SJCRH30 (cell line): ENCODE data around the gene PRKCE. TPM values are rescaled to one million over a fixed set of nuclear protein-coding genes. Genes with fewer than 3 reads are reported as not detected.
"Not testable (repeated sequence)": the region's sequence is repeated elsewhere in the genome, so short reads cannot be mapped to it uniquely, and the experiment has no call there.

Experiments used
- DNase-seq, 2 experiments: peaks; one replicate each; pipeline ENCODE4 v3.0.0-alpha.2; 2015 to 2020
- H3K27ac ChIP-seq: fragments of 250-450 bp; sonication (Bioruptor Pico); 2 replicates; pipeline ENCODE4 v1.5.1; 2020; ENCODE audit warnings: mild to moderate bottlenecking, moderate library complexity
- H3K27me3 ChIP-seq: fragments of 250-450 bp; sonication (Bioruptor Pico); 2 replicates; pipeline ENCODE4 v1.5.1; 2020; ENCODE audit warnings: mild to moderate bottlenecking, moderate library complexity
- H3K36me3 ChIP-seq: fragments of 250-450 bp; sonication (Bioruptor Pico); 2 replicates; pipeline ENCODE4 v1.5.1; 2020; ENCODE audit warnings: mild to moderate bottlenecking, moderate library complexity
- H3K4me1 ChIP-seq: fragments of 250-450 bp; sonication (Bioruptor Pico); 2 replicates; pipeline ENCODE4 v1.5.1; 2020; ENCODE audit warnings: mild to moderate bottlenecking, moderate library complexity
- H3K4me3 ChIP-seq: fragments of 250-450 bp; sonication (Bioruptor Pico); 2 replicates; pipeline ENCODE4 v1.5.1; 2020; ENCODE audit warnings: mild to moderate bottlenecking, moderate library complexity
- H3K9me3 ChIP-seq: fragments of 250-450 bp; sonication (Bioruptor Pico); replicated peaks from 2 replicates; pipeline ENCODE4 v1.5.1; 2020; ENCODE audit warnings: mild to moderate bottlenecking, moderate library complexity
- total RNA-seq: library from RNA; depleted of rRNA; stranded (reverse); fragments of >200 nt; shearing (Covaris generic); gene quantifications from 2 replicates; pipeline ENCODE4 v1.2.3, GENCODE V29; 2014

PRKCE gene
- total RNA-seq, 1 experiment from 2014 or later: 11.9 TPM

DNA sequence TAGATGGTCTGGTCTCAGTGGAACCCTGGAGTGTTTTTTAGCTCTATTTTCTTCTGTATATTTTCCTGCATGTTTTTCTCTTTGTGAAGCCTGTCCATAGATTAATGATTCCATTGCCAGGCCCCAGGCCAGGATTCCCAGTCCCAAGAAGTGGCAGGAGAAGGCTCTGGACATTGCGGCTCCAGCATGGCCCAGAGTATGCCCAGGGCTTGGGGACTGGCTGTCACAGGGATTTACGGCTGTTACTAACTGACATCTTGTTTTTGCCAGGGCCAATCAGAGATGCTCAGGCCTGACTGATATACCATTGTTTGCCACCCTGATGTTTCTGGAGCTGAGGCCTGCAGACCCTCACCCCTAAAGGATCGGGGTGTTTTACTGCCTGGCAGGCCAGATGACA, 59.0 kb downstream of the PRKCE start:
- Histone ChIP-seq H3K4me1 (no peaks in the 10 kb centered on the region), H3K36me3 (no peaks in the 10 kb centered on the region), H3K9me3 (no peaks in the 10 kb centered on the region; the same call in 1 of the 2 replicates), H3K27me3 (no peaks in the 10 kb centered on the region), H3K27ac (no peak overlapping the region), H3K4me3 (no peak overlapping the region)
- DNase-seq: no peak

DNA sequence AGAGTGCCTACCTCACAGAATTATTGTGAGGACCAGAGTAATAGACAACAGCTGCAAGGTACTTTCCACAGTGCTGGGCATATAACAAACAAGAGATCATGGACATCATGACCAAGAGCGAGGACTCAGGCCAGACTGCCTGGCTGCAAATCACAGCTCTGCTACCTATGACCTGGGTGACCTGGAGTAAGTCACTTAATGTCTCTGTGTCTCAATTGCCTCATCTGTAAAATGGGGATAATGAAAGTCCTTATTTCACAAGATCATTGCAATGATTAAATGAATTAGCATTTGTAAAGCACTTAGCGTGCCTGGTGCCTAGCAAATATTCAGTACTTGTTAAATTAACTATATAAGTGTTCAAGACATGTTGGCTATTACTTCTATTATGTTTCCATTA, 59.7 kb downstream of the PRKCE start:
- Histone ChIP-seq H3K9me3 (no peaks in the 10 kb centered on the region; the same call in 1 of the 2 replicates), H3K4me3 (no peak overlapping the region), H3K27ac (no peak overlapping the region), H3K27me3 (no peaks in the 10 kb centered on the region), H3K4me1 (no peaks in the 10 kb centered on the region), H3K36me3 (no peaks in the 10 kb centered on the region)
- no peak for DNase-seq

DNA sequence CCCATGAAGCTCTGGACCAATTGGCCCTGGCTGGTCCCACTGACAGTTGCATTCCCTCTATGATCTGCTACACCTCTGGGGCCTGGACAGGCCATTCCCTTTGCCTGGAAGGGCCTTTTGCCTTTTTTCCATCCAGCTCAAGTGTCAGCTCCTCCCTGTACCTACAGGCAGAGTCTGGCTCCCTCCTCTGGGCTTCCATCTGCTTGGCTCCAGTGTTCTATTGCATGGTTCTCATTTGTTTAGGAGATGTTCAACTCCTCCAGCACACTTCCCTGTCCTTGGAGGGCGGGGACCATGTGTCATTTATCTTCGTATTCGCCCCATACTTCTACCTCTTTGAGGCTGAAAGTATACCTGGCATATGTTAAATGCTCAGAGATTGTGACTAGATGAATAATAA, 61.1 kb downstream of the PRKCE start:
- Histone ChIP-seq H3K4me1 (no peaks in the 10 kb centered on the region), H3K27me3 (no peaks in the 10 kb centered on the region), H3K36me3 (no peaks in the 10 kb centered on the region), H3K9me3 (no peaks in the 10 kb centered on the region; the same call in 1 of the 2 replicates), H3K4me3 (no peak overlapping the region), H3K27ac (no peak overlapping the region)
- no peak for DNase-seq

DNA sequence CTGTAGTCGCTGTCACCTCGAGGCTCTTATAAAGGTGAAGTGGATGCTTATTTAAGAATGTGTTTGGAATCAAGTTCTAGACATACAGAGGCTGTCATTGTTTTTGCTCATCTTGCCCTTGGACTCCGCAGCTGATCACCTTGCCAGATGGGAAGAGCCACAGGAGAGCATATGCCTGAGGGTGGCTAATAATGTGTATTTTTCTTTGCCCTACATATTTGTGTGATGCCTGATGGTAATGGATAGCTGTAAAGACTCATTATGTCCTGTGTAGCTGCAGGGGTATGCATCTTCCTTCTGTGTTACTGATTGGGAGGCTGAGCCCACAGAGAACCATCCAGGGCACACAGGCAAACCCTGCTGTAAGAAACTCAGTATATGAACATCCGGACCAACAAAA, 61.7 kb downstream of the PRKCE start:
- H3K4me3 ChIP-seq: no peak overlapping the region
- no peaks in the 10 kb centered on the region for H3K4me1 ChIP-seq
- H3K36me3 ChIP-seq: no peaks in the 10 kb centered on the region

DNA sequence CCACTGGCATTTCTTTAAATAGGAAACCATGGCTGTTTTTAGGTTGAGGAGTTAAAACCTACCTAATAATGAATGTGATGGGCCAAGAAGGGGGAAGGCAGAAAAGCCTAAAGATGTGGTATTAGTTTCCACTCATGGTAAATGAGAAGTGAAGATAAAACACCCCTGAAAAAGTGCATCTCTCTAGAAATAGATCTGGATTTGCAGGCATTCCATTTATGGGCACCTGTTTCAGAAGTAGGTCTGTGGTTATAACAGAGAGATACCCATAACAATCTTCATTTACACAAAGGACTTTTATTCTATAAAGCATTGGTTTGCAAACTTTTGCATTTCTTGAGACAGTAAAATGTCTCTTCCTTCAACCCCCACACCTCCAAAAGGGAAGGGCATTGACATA, 62.1 kb downstream of the PRKCE start:
- Histone ChIP-seq H3K4me3 (no peak overlapping the region), H3K27ac (no peak overlapping the region), H3K4me1 (no peaks in the 10 kb centered on the region), H3K27me3 (no peaks in the 10 kb centered on the region), H3K36me3 (no peaks in the 10 kb centered on the region), H3K9me3 (no peaks in the 10 kb centered on the region; the same call in 1 of the 2 replicates)
- DNase-seq: no peak

More for the DNA sequence above, 61.7 kb downstream of the PRKCE start:
- DNase-seq: no peak
- Histone ChIP-seq H3K9me3 (no peaks in the 10 kb centered on the region; the same call in 1 of the 2 replicates), H3K27ac (no peak overlapping the region), H3K27me3 (no peaks in the 10 kb centered on the region)

DNA sequence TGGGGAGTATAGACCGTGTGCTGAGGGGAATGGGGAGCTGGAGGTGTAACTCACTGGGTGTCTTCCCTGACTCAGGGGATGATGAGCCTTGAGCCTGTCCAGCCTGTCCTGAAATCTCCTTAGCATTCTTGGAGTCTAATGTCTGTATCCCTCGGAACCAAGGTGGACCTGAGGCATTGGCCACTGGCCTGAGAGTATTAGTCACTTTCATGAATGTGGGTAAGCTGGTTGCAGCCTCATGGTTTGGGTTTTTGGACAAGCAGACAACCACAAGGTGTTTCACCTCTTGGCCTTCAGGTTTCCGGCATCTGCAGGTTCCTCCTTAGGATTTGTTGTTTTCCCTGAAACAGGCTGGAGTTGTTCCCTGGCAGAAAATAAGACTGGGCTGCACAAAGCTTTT, 63.2 kb downstream of the PRKCE start:
- Histone ChIP-seq H3K4me3 (no peak overlapping the region), H3K36me3 (no peaks in the 10 kb centered on the region), H3K27me3 (no peaks in the 10 kb centered on the region), H3K4me1 (no peaks in the 10 kb centered on the region), H3K27ac (no peak overlapping the region), H3K9me3 (no peaks in the 10 kb centered on the region)
- no peak for DNase-seq

DNA sequence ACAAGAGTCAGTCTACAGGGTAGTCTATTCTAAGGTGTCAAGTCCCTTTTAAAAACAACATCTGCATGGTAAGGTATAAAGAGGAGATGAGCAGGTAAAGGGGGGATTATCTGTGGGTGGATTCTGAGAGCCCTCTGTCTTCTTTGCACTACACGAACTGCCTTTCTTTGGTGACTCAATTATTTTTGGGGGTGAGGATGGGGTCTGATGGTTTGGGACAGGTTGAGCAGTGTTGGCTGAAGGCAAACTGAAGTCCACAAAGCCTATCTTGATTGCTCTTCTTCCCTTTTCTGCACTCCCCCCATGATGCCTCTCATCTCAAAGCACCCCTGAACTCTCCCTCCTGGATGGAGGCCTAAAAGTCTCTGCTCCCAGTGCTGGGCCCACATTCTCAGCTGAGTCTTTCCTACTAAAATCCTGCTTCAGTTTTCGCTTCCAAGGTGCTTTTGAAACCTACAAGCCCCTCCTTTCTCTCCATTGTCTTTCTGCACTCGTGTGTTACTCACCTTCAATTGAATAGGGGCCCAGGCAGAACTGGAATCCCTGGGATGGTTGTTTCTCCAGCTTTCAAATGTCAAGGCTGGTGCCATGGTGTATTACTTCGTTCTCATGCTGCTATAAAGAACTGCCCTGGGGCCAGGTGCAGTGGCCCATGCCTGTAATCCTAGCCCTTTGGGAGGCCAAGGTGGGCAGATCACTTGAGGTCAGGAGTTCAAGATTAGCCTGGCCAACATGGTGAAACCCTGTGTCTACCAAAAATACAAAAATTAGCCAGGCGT, 64.3 kb downstream of the PRKCE start:
- no peak for DNase-seq
- Histone ChIP-seq H3K27ac (no peak overlapping the region), H3K27me3 (no peaks in the 10 kb centered on the region), H3K9me3 (no peaks in the 10 kb centered on the region), H3K36me3 (no peaks in the 10 kb centered on the region), H3K4me3 (no peak overlapping the region), H3K4me1 (no peaks in the 10 kb centered on the region)

DNA sequence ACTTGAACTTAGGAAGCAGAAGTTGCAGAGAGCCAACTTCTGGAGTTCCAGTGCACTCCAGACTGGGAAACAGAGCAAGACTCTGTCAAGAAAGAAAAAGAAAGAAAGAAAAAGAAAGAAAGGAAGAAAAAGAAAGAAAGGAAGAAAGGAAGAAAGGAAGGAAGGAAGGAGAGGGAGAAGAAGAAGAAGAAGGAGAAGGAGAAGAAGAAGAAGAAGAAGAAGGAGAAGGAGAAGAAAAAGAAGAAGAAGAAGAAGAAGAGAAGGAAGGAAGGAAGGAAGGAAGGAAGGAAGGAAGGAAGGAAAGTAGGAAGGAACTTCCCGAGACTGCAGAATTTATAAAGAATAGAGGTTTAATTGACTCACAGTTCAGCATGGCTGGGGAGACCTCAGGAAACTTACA, 65.0 kb downstream of the PRKCE start:
- not testable (repeated sequence) for H3K9me3 ChIP-seq, DNase-seq, H3K36me3 ChIP-seq, H3K27ac ChIP-seq, H3K4me1 ChIP-seq, H3K4me3 ChIP-seq, H3K27me3 ChIP-seq

DNA sequence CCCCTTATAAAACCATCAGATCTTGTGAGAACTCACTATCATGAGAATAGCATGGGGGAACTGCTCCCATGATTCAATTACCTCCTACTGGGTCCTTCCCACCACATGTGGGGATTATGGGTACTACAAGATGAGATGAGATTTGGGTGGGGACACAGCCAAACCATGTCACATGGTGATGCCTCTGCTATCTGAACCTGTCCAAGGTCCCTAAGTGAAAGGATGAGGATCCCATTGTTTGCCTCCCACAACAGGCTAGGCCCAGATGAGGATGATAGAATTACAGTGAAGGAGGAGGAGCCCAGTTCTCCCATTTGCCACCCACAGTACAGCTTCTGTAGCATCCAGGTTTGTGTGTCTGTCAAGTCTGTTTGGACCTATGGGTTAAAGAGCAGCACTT, 65.4 kb downstream of the PRKCE start:
- Histone ChIP-seq H3K36me3 (no peaks in the 10 kb centered on the region), H3K9me3 (no peaks in the 10 kb centered on the region)

DNA sequence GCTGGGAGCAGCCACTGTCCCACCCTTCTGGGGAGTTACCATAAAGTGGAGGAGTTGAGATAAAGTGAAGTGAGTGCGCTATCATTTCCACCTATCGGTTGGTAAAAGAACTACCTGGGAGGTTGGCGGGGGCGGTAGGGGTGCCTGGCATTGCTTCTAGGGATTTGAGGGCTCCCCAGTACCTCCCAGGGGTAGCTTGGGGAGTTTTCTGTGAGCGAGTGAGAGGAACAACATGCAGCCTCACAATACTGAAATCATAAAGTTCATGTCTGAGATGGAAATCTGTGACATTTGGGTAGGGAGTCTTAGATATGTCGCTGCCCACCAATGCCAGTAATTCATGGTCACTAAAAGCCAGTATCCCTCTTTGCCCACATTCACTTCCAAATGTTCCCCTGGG, 68.7 kb downstream of the PRKCE start:
- DNase-seq: no peak

More for the DNA sequence above, 65.4 kb downstream of the PRKCE start:
- Histone ChIP-seq H3K4me1 (no peaks in the 10 kb centered on the region), H3K4me3 (no peak overlapping the region), H3K27me3 (no peaks in the 10 kb centered on the region), H3K27ac (no peak overlapping the region)
- no peak for DNase-seq

DNA sequence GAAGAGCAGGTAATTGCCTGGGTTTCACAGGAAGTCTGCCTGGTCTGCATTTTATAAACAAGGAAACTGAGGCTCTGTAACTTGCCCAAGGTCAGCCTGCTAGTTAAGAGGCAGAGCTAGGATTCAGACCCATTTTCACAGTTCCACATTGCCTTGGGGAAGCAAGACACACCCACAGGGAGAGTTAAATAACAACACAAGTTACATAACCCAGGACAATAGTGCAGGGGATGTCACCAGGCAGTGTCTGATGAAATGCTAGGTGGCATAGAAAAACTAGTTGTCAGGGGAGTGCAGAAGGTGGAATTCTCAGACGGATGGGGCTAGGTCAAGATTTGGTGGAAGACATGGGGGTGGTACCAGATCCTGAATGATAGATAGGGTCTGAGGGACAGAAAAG, 69.7 kb downstream of the PRKCE start:
- Histone ChIP-seq H3K9me3 (no peaks in the 10 kb centered on the region), H3K36me3 (no peaks in the 10 kb centered on the region), H3K4me1 (no peaks in the 10 kb centered on the region), H3K27ac (no peak overlapping the region), H3K4me3 (no peak overlapping the region), H3K27me3 (no peaks in the 10 kb centered on the region)
- DNase-seq: no peak

More for the DNA sequence above, 68.7 kb downstream of the PRKCE start:
- Histone ChIP-seq H3K4me1 (no peaks in the 10 kb centered on the region), H3K4me3 (no peak overlapping the region), H3K27ac (no peak overlapping the region), H3K36me3 (no peaks in the 10 kb centered on the region), H3K27me3 (no peaks in the 10 kb centered on the region), H3K9me3 (no peaks in the 10 kb centered on the region)

DNA sequence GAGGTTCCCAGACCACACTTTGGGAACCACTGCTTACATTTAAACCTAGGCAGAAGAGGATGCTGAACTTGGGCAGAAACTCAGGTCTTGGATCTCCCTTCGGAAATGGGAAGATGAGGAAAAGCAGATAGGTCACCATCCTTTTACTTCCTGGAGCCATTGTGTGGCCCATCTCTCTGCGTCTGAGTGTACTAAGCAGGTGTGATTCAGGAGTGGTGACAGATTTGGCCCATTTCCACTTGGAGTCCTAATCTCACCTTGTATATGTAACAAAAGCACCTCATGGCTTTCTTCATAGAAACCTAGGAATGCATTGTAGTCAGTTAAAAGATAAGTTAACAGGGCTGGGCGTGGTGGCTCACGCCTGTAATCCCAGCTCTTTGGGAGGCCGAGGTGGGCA, 71.0 kb downstream of the PRKCE start:
- Histone ChIP-seq H3K9me3 (no peaks in the 10 kb centered on the region), H3K27ac (no peak overlapping the region), H3K4me3 (no peak overlapping the region), H3K27me3 (no peaks in the 10 kb centered on the region), H3K36me3 (no peaks in the 10 kb centered on the region), H3K4me1 (no peaks in the 10 kb centered on the region)
- DNase-seq: no peak

DNA sequence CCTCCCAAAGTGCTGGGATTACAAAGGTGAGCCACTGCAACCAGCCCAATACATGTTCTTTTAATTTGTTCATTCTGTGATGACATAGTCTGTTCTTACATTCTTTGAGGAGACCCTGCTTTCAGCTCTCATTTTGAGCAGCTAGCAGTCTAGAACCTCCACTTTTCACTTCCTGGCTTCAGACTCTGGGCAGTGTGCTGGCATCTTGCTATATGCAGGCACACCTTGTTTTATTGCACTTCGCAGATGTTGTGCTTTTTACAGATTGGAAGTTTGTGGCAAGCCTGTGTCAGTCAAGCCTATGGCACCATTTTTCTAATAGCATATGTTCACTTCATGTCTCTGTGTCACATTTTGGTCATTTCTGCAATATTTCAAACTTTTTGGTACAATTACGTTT, 72.4 kb downstream of the PRKCE start:
- no peaks in the 10 kb centered on the region for H3K4me1 ChIP-seq
- H3K36me3 ChIP-seq: no peaks in the 10 kb centered on the region
- H3K27ac ChIP-seq: no peak overlapping the region
- no peak for DNase-seq
- H3K4me3 ChIP-seq: no peak overlapping the region
- no peaks in the 10 kb centered on the region for H3K27me3 ChIP-seq
- no peaks in the 10 kb centered on the region for H3K9me3 ChIP-seq

DNA sequence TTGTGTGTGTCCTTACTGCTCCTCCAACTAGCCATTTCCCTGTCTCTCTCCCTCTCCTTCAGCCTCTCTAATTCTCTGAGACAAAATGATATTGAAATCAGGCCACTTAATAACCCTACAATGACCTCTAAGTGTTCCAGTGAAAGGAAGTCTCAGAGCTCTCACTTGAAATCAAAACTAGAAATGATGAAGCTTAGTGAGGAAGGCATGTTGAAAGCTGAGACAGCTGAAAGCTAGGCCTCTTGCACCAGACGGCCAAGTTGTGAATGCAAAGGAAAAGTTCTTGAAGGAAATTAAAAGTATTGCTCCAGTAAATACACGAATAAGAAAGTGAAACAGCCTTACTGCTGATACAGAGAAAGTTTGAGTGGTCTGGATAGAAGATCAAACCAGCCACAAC, 72.9 kb downstream of the PRKCE start:
- Histone ChIP-seq H3K36me3 (no peaks in the 10 kb centered on the region), H3K9me3 (no peaks in the 10 kb centered on the region), H3K27me3 (no peaks in the 10 kb centered on the region), H3K4me3 (no peak overlapping the region), H3K4me1 (no peaks in the 10 kb centered on the region), H3K27ac (no peak overlapping the region)
- DNase-seq: no peak

DNA sequence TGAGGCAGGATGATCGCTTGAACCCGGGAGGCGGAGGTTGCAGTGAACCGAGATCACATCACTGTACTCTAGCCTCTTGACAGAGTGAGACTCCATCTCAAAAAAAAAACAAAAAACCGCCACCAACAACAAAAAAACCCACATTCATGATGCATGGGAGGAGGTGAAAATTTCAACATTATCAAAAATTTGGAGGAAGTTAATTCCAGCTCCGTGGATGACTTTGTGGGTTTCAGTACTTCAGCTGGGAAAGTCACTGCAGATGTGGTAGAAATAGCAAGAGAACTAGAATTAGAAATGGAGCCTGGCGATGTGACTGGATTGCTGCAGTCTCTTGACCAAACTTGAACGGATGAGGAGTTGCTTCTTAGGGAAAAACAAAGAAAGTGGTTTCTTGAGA, 74.3 kb downstream of the PRKCE start:
- no peak overlapping the region for H3K27ac ChIP-seq
- no peaks in the 10 kb centered on the region for H3K4me1 ChIP-seq
- H3K9me3 ChIP-seq: no peaks in the 10 kb centered on the region
- H3K4me3 ChIP-seq: no peak overlapping the region
- DNase-seq: no peak
- H3K36me3 ChIP-seq: no peaks in the 10 kb centered on the region
- no peaks in the 10 kb centered on the region for H3K27me3 ChIP-seq

DNA sequence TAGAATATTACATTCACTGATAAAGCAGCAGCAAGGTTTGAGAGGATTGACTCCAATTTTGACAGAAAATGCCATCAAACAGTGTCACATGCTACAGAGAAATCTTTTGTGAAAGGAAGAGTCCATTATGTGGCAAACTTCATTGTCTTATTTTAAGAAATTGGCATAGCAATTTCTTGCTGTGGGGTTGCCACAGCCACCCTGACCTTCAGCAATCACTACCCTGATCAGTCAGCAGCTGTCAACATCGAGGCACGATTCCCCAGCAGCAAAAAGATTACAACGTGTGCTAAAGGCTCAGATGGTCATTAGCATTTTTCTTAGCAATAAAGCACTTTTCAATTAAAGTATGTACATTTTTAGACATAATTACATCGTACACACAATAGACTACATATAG, 74.7 kb downstream of the PRKCE start:
- Histone ChIP-seq H3K4me1 (no peaks in the 10 kb centered on the region), H3K4me3 (no peak overlapping the region), H3K9me3 (no peaks in the 10 kb centered on the region), H3K27ac (no peak overlapping the region), H3K27me3 (no peaks in the 10 kb centered on the region), H3K36me3 (no peaks in the 10 kb centered on the region)
- DNase-seq: no peak
